D721Med (cell line): ENCODE data around the gene ARMC3.

Source experiments
- DNase-seq: peaks from one replicate; pipeline ENCODE4 v3.0.0; 2011; ENCODE audit warnings: low spot score; ENCODE audit not compliant: insufficient read length
- FAIRE-seq: peaks from 2 replicates; lab custom pipeline; 2011; peaks lifted over from hg19 to GRCh38; lab: Jason Lieb, UNC
- CTCF ChIP-seq: IDR thresholded peaks from 2 replicates; pipeline ENCODE4 v1.5.1; 2012; ENCODE audit warnings: mild to moderate bottlenecking, control low read depth; ENCODE audit not compliant: insufficient read depth; ENCODE audit errors: missing control alignments

ARMC3 gene

GRCh38 chr10:23037561-23037960, 109.7 kb downstream of the ARMC3 start:
- no peak for FAIRE-seq
- no peak for DNase-seq
- no peak for TF ChIP-seq CTCF

GRCh38 chr10:23038172-23038571, 110.3 kb downstream of the ARMC3 start:
- no peak for DNase-seq
- no peak for TF ChIP-seq CTCF
- no peak for FAIRE-seq

- FAIRE-seq (no peak), DNase-seq (no peak)
- TF ChIP-seq CTCF: no peak
These were observed 112.1 kb downstream of the ARMC3 start for GRCh38 chr10:23040002-23040401.

GRCh38 chr10:23046027-23046426, 118.2 kb downstream of the ARMC3 start:
- TF ChIP-seq CTCF: no peak
- no peak for FAIRE-seq
- no peak for DNase-seq

- FAIRE-seq (no peak), DNase-seq (no peak)
- TF ChIP-seq CTCF: no peak
These were observed 119.6 kb downstream of the ARMC3 start for GRCh38 chr10:23047201-23048050.

- TF ChIP-seq CTCF: no peak
- FAIRE-seq (no peak), DNase-seq (no peak)
These were observed 120.3 kb downstream of the ARMC3 start for GRCh38 chr10:23048191-23048590.

GRCh38 chr10:23051278-23051677, 123.4 kb downstream of the ARMC3 start:
- no peak for FAIRE-seq
- no peak for TF ChIP-seq CTCF

More at GRCh38 chr10:23051278-23051677, 123.4 kb downstream of the ARMC3 start:
- no peak for DNase-seq
